K562 (cell line): ENCODE measurements around the gene RSBN1L. TPM values are rescaled to one million over a fixed set of nuclear protein-coding genes. Genes with fewer than 3 reads are reported as not detected.

ENCODE experiments used
- BCLAF1 ChIP-seq, 2 experiments: fragments of 450-650 bp in 1 of 2; IDR thresholded peaks; 2 replicates each; pipeline ENCODE4 v1.6.1; 2011 to 2017; ENCODE audit warnings: low read depth in 2 of 2, antibody characterized with exemption in 1 of 2, borderline replicate concordance in 1 of 2, low read length in 1 of 2, mild to moderate bottlenecking in 1 of 2, mixed read lengths in 1 of 2; ENCODE audit not compliant: control insufficient read depth in 1 of 2
- BRCA1 ChIP-seq, 2 experiments: fragments of 450-650 bp in 1 of 2; sonication (generic) in 1 of 2; formaldehyde crosslinking in 1 of 2; IDR thresholded peaks; 2 replicates each; pipeline versions ENCODE4 v1.5.0 to v1.6.1; 2017 to 2020; ENCODE audit warnings: mild to moderate bottlenecking in 1 of 2, missing genetic modification reagents in 1 of 2
- CAMTA2 ChIP-seq: fragments of 250-450 bp; sonication (Bioruptor Pico); conservative IDR thresholded peaks from 2 replicates; pipeline ENCODE4 v1.5.1; 2022
- CBX2 ChIP-seq: fragments of 200-600 bp; sonication (generic); IDR thresholded peaks from one replicate; pipeline ENCODE4 v1.6.1; 2012; ENCODE audit warnings: mild to moderate bottlenecking, low read length, inconsistent platforms; ENCODE audit not compliant: insufficient read depth, poor library complexity, severe bottlenecking
- CREM ChIP-seq: IDR thresholded peaks from 2 replicates; pipeline ENCODE4 v1.6.1; 2014; ENCODE audit warnings: antibody characterized with exemption, low read depth
- E2F6 ChIP-seq, 2 experiments: IDR thresholded peaks; 2 replicates each; pipeline ENCODE4 v1.6.1; 2011; ENCODE audit warnings: borderline replicate concordance in 1 of 2, control low read depth in 1 of 2, low read depth in 1 of 2, low read length in 1 of 2, mild to moderate bottlenecking in 1 of 2, mixed read lengths in 1 of 2, moderate library complexity in 1 of 2; ENCODE audit not compliant: insufficient read depth in 1 of 2, insufficient read length in 1 of 2, poor library complexity in 1 of 2, severe bottlenecking in 1 of 2; ENCODE audit errors: extremely low read depth in 1 of 2
- HDAC3 ChIP-seq: fragments of 450-650 bp; IDR thresholded peaks from 2 replicates; pipeline ENCODE4 v1.6.1; 2018; ENCODE audit warnings: borderline replicate concordance, mild to moderate bottlenecking, moderate library complexity; ENCODE audit not compliant: partially characterized antibody
- HOXB6 ChIP-seq: fragments of 250-450 bp; sonication (Bioruptor Pico); IDR thresholded peaks from 2 replicates; pipeline ENCODE4 v1.5.1; 2022; ENCODE audit warnings: mild to moderate bottlenecking, borderline replicate concordance
- MAZ ChIP-seq, 2 experiments: fragments of 450-650 bp in 1 of 2; sonication (generic) in 1 of 2; formaldehyde crosslinking; IDR thresholded peaks in 1 of 2; conservative IDR thresholded peaks in 1 of 2; 2 replicates each; pipeline versions ENCODE4 v1.4.0 to v1.5.0; 2020; ENCODE audit warnings: mild to moderate bottlenecking in 1 of 2, missing genetic modification reagents in 1 of 2
- NFIC ChIP-seq: fragments of 450-650 bp; IDR thresholded peaks from 2 replicates; pipeline ENCODE4 v1.6.1; 2017; ENCODE audit warnings: mild to moderate bottlenecking, inconsistent platforms
- RBFOX2 ChIP-seq: fragments of 200-400 bp; formaldehyde crosslinking; IDR thresholded peaks from 2 replicates; pipeline ENCODE4 v1.6.1; 2017; ENCODE audit warnings: low read depth, mild to moderate bottlenecking, low read length, moderate library complexity
- SRF ChIP-seq, 2 experiments: fragments of 250-450, 450-650 bp in 1 of 2; sonication (Bioruptor Pico) in 1 of 2; sonication (generic) in 1 of 2; formaldehyde crosslinking; IDR thresholded peaks; 2 replicates each; pipeline versions ENCODE4 v1.5.0 to v1.5.1; 2020 to 2022; ENCODE audit warnings: mild to moderate bottlenecking in 1 of 2, missing genetic modification reagents in 1 of 2
- ZBTB11 ChIP-seq, 3 experiments: fragments of 200-800 bp in 1 of 3; fragments of 250-450 bp in 1 of 3; fragments of 450-650 bp in 1 of 3; sonication (Bioruptor Pico) in 1 of 3; sonication (Bioruptor generic) in 1 of 3; formaldehyde crosslinking in 1 of 3; IDR thresholded peaks; 2 replicates each; pipeline versions ENCODE4 v1.6.1 to v1.8.0; 2016 to 2022; ENCODE audit warnings: mild to moderate bottlenecking in 2 of 3, missing genetic modification characterization in 2 of 3, missing compliant biosample characterization in 1 of 3, moderate library complexity in 1 of 3
- ZBTB7A ChIP-seq: IDR thresholded peaks from 2 replicates; pipeline ENCODE4 v1.6.1; 2011; ENCODE audit warnings: low read depth, mild to moderate bottlenecking, low read length, moderate library complexity, borderline replicate concordance; ENCODE audit not compliant: control insufficient read depth
- ZNF232 ChIP-seq: sonication (generic); formaldehyde crosslinking; IDR thresholded peaks from 2 replicates; pipeline ENCODE4 v1.8.0; 2022; ENCODE audit warnings: mild to moderate bottlenecking, missing genetic modification reagents
- ZNF263 ChIP-seq: sonication (generic); formaldehyde crosslinking; IDR thresholded peaks from 2 replicates; pipeline ENCODE4 v1.8.0; 2022; ENCODE audit warnings: mild to moderate bottlenecking, missing genetic modification reagents, borderline replicate concordance
- ZNF583 ChIP-seq: fragments of 250-450 bp; sonication (Bioruptor Pico); IDR thresholded peaks from 2 replicates; pipeline ENCODE4 v1.4.0; 2020
- polyA plus RNA-seq, 8 experiments: library from polyadenylated mRNA; depleted of rRNA in 4 of 8; stranded (reverse) in 5 of 8; unstranded in 3 of 8; fragments of >200 nt; fragmentation: Nextera tagmentation in 2 of 8; fragmentation: Illumina TruSeq in 1 of 8; extraction: Ambion mirVana in 2 of 8; extraction: Trizol in 1 of 8; gene quantifications; 2 replicates each; pipeline versions ENCODE4 v1.2.1 to v1.2.3, GENCODE V29; 2011 to 2014; ENCODE audit warnings: inconsistent platforms in 1 of 8, missing spikeins in 1 of 8
- total RNA-seq, 7 experiments: library from RNA; depleted of rRNA in 6 of 7; stranded (reverse); fragments of >200 nt in 6 of 7; fragmentation: Illumina TruSeq in 2 of 7; extraction: Trizol in 2 of 7; gene quantifications; 2 replicates each; pipeline versions ENCODE4 v1.2.1 to v1.2.3, GENCODE V29; 2011 to 2021; ENCODE audit warnings: low replicate concordance in 1 of 7

Gene RSBN1L
- total and polyA plus RNA-seq, 9 of the 15 experiments (the other 6 are each of a cell fraction or from before 2014, with no cell fraction given), result 6.2 to 35.2 (median 20.1) TPM

GRCh38 chr7:77797734-77798393 is 101.6 kb downstream of the RSBN1L start (continued):
- TF ChIP-seq E2F6 (IDR thresholded peaks at IDR 0.05; ENCODE audit: borderline replicate concordance in 1 of 2, extremely low read depth in 1 of 2, insufficient read depth in 1 of 2, insufficient read length in 1 of 2, low read depth in 1 of 2, low read length in 1 of 2, poor library complexity in 1 of 2, severe bottlenecking in 1 of 2), result peak in 1 of 2 experiments; percentile 23
- no peak for TF ChIP-seq RBFOX2
- TF ChIP-seq BRCA1 (IDR thresholded peaks at IDR 0.05), result no peak
- no peak for TF ChIP-seq BRCA1 (CRISPR knock-in tag; IDR thresholded peaks at IDR 0.05)
- TF ChIP-seq CAMTA2, result no peak
- TF ChIP-seq ZNF232 (CRISPR knock-in tag), result no peak; the same call in 1 of the 2 replicates
- TF ChIP-seq ZBTB7A, result no peak
- no peak for TF ChIP-seq ZNF263 (CRISPR knock-in tag)
- peak in 1 of 3 experiments; percentile 78; a peak in 2 of 6 replicates for TF ChIP-seq ZBTB11 (CRISPR knock-in tag; IDR thresholded peaks at IDR 0.05)
- TF ChIP-seq HOXB6 (CRISPR knock-in tag), result no peak
- no peak for TF ChIP-seq CBX2
- peak in 1 of 2 experiments; percentile 31; a peak in 1 of 4 replicates for TF ChIP-seq SRF (CRISPR knock-in tag; IDR thresholded peaks at IDR 0.05)
- TF ChIP-seq ZNF583 (CRISPR knock-in tag), result peak; percentile 76; the same call in 1 of the 2 replicates
- peak in 1 of 2 experiments; percentile 9; a peak in 1 of 4 replicates for TF ChIP-seq MAZ (CRISPR knock-in tag; conservative IDR thresholded peaks at IDR 0.05 in 1 of 2, IDR thresholded peaks at IDR 0.05 in 1 of 2)
- peak; percentile 42; the same call in 1 of the 2 replicates for TF ChIP-seq NFIC
- TF ChIP-seq HDAC3, result no peak
- TF ChIP-seq BCLAF1 (IDR thresholded peaks at IDR 0.05; ENCODE audit: borderline replicate concordance in 1 of 2, control insufficient read depth in 1 of 2, low read depth in 2 of 2, low read length in 1 of 2), result no peak
- TF ChIP-seq CREM, result no peak
